GM04504 (cell line): ENCODE results near the gene TMEM184B.

Source experiments
- DNase-seq: peaks from one replicate; pipeline ENCODE4 v3.0.0-alpha.2; 2012; ENCODE audit warnings: low read depth

The TMEM184B gene

GRCh38 chr22:38308791-38309498 is 36.1 kb upstream of the TMEM184B start:
- no peak for DNase-seq

- DNase-seq: no peak
These were observed 33.0 kb upstream of the TMEM184B start for GRCh38 chr22:38305471-38306448.

- no peak for DNase-seq
These were observed 31.7 kb upstream of the TMEM184B start for GRCh38 chr22:38304526-38304925.

- DNase-seq: no peak
These were observed 31.2 kb upstream of the TMEM184B start for GRCh38 chr22:38303974-38304373.

- no peak for DNase-seq
These were observed 30.1 kb upstream of the TMEM184B start for GRCh38 chr22:38302906-38303305.

- DNase-seq: no peak
These were observed 28.1 kb upstream of the TMEM184B start for GRCh38 chr22:38300946-38301345.

- DNase-seq: no peak
These were observed 27.6 kb upstream of the TMEM184B start for GRCh38 chr22:38300197-38300945.

GRCh38 chr22:38299770-38300102 is 26.9 kb upstream of the TMEM184B start:
- no peak for DNase-seq

- DNase-seq: no peak
These were observed 25.6 kb upstream of the TMEM184B start for GRCh38 chr22:38298312-38299005.

- DNase-seq: no peak
These were observed 23.6 kb upstream of the TMEM184B start for GRCh38 chr22:38296372-38296771.

- DNase-seq: no peak
These were observed 23.1 kb upstream of the TMEM184B start for GRCh38 chr22:38295863-38296262.

- no peak for DNase-seq
These were observed 22.5 kb upstream of the TMEM184B start for GRCh38 chr22:38295339-38295738.

GRCh38 chr22:38294193-38294592 is 21.4 kb upstream of the TMEM184B start:
- DNase-seq: no peak

- no peak for DNase-seq
These were observed 19.9 kb upstream of the TMEM184B start for GRCh38 chr22:38292694-38293093.

GRCh38 chr22:38291201-38291777 is 18.5 kb upstream of the TMEM184B start:
- no peak for DNase-seq

- DNase-seq: no peak
These were observed 17.5 kb upstream of the TMEM184B start for GRCh38 chr22:38290347-38290746.

- DNase-seq: no peak
These were observed 16.8 kb upstream of the TMEM184B start for GRCh38 chr22:38289583-38290082.

GRCh38 chr22:38286915-38287669 is 14.3 kb upstream of the TMEM184B start:
- DNase-seq: no peak

- DNase-seq: no peak
These were observed 12.2 kb upstream of the TMEM184B start for GRCh38 chr22:38285018-38285417.

- DNase-seq: peak; percentile 95
These were observed 11.2 kb upstream of the TMEM184B start for GRCh38 chr22:38284042-38284402.

- DNase-seq: no peak
These were observed 9.6 kb upstream of the TMEM184B start for GRCh38 chr22:38282397-38282796.
